NCI-H524 (cell line): Measurements from ENCODE around the gene SERPIND1.
"Not testable (repeated sequence)": the region's sequence is repeated elsewhere in the genome, so short reads cannot be mapped to it uniquely, and the experiment has no call there.

ENCODE experiments used
- DNase-seq, 2 experiments: peaks; one replicate each; lab custom pipeline; 2025; lab: John Stamatoyannopoulos, UW

The SERPIND1 gene, protein sequence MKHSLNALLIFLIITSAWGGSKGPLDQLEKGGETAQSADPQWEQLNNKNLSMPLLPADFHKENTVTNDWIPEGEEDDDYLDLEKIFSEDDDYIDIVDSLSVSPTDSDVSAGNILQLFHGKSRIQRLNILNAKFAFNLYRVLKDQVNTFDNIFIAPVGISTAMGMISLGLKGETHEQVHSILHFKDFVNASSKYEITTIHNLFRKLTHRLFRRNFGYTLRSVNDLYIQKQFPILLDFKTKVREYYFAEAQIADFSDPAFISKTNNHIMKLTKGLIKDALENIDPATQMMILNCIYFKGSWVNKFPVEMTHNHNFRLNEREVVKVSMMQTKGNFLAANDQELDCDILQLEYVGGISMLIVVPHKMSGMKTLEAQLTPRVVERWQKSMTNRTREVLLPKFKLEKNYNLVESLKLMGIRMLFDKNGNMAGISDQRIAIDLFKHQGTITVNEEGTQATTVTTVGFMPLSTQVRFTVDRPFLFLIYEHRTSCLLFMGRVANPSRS

DNA sequence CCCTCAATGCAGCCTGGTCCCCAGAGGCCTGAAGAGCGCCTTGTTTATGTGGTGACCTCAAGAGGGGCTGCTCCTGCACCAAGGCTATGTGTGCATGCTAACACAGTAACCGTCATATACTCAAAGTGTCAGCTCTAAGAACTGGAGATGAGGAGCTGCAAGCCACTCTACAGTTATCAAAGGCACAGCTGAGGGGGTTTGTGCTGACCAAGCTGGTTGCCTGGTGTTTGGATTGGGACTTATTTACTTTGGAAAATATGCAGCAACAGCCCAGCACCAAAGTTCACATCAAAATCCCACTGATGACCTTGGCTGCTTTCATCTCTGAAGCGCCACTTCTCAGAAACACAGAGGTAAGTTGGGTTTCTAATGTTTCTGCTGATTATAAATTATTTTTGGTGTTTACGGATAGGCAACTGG lies at the start of gene SERPIND1:
Gene SERPIND1, plus strand, starts transcription at position 321 of the 420 bp plus-strand sequence. CDS start 5,200 bp downstream, outside the sequence.
- no peak for DNase-seq

DNA sequence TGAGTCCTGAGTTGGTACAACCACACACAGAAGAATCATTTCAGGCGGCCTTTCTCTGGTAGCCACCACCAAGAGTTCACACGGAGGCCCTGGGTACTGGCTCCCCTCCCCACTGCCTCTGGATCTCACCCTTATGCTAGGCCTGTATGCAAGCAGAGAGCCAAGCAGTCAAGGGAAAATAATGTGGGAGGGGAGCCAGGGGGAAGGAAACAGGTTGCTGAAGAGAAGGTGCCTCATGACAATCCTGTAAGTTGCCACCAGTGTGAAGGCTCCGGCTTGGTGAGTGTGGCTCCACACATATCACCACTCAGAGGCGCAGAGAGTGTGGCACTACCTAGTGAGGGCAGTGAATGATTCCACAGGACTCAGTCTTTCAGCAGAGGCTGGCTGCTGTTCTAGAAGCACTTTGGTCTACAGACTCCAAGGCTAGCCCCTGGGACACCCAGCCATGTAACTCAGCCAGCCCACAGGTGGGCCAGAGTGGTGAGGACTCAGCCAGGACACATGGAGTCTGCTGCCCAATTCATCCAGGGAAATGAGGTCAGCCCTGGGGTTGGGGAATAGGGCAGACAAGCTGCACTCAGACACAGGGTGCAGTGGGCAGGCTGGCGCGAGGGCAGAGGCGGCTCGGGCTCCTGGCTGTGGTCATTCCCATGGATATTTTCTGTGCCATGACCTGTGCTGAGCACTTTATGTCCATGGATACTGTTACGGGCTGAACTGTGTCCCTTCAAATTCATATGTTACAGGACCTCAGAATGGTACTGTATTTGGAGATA lies 49.0 kb upstream of the SERPIND1 start:
- DNase-seq: no peak

DNA sequence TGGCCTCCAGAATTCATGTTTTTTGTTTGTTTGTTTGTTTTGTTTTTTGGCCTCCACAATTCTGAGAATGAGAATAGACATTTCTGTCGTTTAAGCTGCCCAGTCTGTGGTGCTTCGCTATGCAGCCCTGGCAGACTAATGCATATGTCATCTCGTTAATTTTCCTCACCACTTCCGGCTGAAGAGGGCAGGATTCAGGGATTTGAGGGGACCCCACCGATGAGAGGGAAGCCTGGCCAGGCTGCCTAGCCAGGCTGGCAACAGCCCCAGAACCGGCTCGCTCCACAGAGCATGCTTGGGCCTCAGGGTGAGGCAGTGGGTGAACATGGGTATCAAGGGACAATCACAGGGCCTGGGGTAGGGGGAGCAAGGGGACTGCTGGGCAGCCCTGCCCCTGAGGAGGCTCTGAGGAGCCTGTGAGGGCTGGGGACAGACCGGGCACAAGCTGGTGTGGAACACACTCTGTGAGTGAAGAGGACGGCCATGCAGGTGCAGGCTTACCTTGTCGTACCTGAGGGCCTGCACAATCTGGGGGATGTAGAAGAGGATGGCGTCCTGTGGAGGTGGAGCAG lies 47.8 kb upstream of the SERPIND1 start:
- DNase-seq: no peak

DNA sequence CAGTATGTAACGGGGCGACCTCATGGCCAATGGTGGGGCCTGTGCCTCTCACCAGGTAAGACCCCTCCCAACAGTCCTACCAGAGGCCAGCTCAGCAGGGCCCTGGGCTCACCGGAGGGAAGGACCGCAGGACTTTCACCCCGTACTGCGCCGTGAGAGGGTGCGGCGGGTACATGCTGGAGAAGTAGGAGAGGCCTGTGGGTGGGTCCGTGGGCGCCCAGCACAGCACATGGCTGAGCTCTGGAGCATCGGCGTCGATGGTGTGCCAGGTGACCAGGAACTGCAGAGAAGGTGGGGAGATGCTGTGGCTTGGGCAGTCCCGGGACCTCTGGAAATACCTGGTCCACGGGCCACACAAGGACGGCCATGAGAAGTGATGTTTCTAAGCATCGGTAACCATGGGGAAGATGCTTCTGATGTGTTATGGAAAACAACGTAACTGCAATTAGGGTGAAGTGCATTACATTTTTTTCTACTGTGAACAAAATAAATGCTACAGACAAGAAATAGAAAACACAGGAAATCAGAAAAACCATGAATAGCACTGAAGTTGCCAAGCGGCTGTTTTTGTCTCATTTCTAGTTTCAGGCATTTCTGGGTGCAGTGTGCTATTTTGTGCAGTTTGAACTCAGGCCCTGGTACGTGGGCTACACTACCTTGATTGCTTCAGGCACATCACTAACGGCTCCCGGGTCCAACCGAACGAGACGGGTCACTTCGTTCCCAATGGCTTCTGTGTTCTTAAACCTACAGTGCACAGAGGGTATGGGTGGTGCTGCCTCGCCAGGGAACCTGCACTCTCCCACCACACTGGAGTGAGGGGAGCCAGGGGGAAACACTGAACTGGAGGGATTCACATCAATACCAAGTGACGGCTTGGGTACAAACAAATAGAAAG lies 46.5 kb upstream of the SERPIND1 start:
- DNase-seq: no peak

DNA sequence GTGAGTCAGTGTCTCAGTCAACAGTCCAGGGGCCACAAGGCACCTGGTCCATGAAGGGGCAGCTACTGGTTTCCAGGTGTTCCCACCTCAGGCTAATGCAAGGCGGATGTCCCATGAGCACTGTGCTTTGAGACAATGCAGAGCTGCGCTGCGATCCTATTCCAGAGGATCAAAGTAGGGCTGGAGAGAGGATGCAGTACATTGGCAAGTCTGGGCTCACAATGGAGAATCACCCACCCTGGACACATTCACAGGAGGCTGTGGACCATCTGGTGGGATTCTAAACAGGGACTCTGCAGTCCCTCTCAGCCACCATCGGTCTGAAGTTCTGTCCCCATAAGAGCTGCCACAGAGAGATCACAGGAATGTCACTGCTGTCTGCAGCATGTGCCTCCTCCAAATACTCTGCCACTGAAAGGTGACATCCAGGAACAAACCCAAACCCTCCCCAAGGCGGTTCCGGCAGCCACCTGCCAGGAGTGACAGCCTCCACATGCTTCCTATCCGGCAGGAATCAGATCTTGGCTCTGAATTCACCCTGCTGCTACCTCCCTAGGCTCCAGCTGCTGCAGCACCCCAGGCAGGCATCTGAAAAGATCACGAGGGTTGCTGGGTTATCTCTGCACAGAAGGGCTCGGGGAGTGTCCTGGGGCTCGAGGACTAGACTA lies 45.3 kb upstream of the SERPIND1 start:
- DNase-seq: no peak

DNA sequence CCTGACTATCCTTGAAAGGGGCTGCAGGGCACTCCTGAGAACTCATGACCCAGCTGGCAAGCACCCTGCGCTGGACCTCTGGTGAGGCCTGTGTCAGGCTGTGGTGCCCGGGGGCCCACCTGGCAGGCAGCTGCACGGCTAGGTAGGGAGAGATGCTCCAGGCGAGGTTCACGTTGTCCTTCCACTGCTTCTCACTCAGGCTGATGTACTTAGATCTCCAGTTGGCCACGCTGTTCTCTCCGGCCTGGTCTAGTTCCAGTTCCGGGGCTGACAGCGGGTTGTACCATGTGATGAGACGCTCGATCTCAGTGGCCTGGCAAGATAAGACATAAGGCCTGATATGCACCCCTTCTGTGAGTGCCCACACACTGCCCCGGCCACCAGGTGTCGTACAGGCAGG lies 44.7 kb upstream of the SERPIND1 start:
- DNase-seq: no peak

DNA sequence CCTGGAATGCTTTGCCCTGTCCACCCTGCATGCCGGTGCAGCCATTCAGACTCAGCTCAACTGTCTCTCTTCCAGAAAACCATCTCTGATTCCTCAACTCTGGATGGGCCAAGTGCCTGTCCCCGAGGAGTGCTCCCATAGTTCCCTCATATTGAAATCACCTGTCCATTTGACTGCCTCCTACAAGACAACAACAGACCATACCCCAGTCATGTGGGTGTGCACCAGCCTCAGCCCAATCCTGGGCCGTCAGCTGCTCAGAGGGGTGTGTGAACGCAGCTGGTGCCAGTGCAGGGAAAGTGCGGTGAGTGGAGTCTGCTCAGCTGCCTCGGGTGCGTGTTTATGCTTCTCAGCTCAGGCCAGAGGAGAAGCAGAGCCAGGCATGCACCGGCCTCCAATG lies 41.5 kb upstream of the SERPIND1 start:
- not testable (repeated sequence) for DNase-seq

DNA sequence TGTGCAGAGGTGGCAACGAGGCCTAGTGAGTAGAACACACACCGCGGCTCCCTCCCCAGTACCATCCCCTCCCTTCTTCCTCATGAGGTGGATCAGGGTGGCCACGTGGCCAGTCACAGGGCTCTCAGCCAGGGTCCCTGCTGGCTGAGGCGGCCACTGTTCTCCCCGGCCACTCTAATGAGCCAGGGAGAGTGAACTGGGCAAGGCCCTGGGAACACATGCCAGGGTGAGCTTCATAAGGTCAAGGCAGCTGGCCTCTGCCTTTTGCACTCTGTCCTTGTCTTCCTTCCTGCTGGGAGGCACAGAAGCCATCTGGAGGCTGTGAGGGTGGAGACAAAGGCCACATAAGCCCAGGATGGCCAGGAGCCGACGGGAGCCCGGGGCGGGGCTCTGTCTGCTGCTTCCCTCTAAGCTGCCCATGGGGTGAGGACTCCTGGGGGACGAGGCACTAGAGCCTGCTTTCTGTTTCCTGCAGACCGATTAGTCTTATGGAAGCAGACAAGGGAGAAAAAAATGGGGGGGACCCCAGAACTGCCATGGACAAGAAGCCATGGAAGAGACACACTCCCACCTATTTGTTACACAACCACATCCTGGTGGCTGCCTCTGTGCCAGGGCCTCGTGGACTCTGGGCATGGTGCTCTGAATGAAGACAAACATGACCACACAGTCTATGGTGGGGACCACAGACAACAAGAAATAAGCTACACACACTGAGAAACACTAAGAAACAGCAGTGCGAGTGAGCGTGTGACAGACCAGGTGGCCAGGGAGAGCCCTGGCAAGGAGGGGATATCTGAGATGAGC lies 38.4 kb upstream of the SERPIND1 start:
- not testable (repeated sequence) for DNase-seq

DNA sequence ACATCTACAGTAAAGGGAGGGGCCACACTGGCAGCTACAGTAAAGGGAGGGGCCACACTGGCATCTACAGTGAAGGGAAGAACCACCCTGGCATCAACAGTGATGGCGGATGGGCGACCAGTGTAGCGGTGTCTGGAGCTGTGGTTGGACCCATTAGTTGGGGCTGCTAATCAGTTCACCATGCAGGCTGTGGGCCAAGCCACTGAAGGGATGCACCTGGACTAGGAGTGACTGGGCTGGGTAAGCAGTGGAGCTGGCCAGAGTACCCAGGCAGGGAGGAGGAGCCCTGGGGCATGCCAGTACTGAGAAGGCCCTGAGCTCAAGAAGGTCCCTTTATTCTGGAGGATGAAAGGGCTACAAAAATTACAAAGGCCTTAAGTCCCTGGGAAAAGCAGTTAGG lies 37.0 kb upstream of the SERPIND1 start:
- not testable (repeated sequence) for DNase-seq

DNA sequence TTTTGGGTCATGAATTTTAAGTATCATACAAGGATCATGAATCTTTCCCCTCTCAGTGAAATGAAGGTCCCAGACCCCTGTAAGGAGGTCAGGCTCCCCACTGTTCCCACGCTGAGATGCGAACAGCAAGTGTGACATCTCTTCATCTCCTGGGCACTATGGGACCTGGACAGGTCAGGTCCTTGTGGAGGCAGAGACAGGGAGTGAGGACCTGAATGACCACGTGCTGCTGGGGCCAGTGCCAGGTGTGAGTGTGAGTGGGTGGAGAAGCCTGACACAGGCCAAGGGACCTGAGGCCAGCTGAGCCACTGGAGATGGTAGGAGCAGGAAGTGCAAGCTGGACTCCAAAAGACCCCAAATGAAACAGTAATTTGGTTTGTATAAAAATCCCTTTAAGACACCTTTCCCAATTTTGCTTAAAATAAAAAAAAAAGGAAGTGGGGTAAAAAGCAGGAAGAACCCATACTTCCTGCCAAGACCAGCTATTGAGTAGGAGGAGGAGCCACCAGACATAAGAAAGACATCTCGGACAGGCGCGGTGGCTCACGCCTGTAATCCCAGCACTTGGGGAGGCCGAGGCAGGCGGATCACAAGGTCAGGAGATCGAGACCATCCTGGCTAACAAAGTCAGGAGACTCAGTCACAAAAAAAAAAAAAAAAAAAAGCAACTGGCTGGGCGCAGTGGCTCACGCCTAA lies 35.4 kb upstream of the SERPIND1 start:
- no peak for DNase-seq

DNA sequence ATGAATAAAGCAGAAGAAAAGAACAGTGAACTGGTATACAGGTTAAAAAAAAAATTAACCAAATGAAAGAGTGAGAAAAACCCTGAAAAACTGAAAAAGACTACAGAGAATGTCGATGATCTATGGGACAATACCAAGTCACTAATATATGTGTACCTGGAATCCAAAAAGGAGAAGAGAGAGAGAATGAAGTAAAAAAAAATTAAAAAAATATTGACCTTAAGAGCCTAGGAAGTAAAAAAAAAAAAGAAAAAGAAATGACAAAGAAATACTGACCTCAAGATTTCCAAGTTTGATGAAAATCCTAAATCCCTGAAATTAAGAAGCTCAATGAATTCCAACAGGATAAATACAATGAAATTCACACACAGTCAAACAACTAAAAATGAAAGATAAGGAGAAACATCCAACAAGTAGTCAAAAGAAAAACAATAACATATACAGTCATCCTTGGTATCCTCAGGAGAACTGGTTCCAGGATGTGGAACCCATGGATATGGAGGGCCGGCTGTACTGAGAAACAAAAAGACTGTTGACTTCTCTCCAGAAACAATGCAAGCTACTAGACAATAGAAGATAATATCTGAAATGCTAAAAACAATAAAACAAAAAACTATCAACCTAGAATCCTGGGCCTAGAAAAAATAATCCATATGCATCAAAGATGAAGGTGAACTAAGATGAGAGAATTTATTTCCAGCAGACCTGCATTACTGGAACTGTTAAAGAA lies 33.5 kb upstream of the SERPIND1 start:
- DNase-seq: no peak

DNA sequence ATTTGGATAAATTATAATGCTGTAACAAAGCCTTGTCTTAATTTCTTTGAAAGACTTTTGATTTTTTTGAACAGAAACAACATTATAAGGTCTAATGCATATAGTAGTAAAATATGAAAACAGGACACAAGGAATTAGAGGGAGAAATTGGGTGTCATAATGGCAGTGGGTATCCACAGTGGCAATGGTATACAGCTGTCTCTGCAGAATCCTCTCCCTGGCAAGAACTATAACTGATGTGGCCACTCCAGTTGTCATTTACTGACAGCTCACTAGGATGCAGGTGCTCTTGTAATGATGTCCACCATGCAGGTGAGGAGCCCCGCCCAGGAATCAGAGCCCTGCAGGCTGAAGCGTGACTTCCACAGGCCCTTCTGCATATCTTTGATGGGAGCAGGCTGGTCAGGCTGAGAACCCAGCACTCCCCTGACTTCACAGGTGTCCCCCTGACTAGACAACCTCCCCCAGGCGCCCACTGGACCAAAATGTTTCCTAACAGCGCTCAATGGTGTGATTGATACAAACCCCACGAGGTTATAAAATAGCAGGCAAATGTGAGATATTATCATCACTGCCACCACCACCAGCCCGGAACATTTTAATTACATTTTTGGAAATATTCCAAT lies 32.8 kb upstream of the SERPIND1 start:
- no peak for DNase-seq

DNA sequence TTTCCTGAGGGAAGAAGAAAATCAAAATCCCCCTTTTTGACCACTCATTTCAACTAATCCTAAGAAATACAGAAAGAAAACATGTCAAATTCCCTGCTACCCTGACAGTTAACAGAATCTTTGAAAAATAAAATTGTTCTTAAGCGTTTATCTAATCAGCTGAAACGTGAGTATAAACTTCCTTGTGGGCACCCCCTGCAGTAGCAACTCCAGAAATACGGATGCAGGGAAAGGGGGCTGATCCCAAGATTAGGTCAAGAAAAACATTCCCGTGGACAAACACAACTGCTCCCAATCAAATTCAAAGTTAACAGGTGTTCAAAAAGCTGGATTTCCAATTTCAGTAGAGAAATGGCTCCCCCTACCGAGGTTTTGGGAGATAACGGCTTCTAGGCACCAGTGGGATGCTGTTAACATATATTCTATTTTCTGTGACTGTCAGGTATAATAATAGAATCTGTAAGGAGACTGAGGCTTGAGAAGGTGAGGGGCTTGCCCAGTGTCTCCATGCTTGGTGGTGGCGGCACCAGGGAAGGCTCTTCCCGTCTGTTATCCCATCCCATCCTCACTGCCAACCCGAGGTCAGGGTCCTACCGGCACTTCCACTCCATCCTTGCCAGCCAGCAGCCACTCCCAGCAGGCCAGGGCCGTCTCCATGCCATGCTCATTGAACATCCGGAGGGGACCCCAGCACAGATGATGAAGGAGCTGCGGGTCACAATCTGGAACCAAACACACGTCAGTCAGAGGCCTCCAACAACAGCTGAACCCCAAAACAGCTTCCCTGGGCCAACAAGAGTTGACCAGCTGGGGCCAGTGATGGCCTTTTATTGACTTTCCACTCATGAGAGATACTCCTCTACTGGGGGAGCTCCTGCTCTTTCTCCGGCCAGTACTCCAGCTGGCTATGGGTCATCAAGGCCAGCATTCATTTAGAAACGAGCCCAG lies 32.0 kb upstream of the SERPIND1 start:
- DNase-seq: peak; percentile 57 to 72

DNA sequence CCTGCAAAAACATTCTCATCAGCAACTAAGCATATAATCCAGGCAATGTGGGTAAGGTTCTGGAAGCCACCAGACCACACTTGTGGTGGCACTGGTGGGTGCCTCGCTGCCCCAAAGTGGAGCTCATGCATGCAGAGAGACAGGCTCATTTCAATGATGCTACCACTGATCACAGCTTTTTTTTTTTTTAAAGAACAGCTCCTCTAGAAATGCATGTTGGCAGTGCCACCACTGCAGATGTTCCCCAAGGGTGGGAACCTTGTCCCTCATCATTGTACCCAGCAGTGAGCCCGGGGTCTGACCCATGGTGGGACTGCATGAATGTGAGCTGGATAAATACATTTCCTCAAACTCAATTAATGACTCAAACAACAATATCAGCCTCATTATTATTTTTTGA lies 31.1 kb upstream of the SERPIND1 start:
- no peak for DNase-seq

DNA sequence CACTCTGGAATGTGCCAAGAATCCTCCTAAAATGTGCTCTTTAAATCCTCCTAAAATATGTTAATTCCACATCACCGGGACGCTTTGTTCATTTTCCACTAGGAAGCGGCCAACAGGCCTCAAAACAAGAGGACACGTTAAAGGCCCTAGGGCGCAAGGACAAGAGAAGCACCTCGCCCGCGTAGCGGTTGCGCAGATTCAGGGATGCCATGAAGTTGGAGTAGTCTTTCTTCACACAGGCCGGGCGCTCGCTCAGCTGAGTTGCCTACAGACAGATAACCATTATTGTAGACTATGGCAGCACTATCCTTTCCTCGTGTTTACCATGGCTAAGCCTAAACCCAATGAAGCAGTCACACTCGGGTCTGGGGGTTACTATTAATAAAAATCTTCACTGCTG lies 29.5 kb upstream of the SERPIND1 start:
- DNase-seq: no peak

DNA sequence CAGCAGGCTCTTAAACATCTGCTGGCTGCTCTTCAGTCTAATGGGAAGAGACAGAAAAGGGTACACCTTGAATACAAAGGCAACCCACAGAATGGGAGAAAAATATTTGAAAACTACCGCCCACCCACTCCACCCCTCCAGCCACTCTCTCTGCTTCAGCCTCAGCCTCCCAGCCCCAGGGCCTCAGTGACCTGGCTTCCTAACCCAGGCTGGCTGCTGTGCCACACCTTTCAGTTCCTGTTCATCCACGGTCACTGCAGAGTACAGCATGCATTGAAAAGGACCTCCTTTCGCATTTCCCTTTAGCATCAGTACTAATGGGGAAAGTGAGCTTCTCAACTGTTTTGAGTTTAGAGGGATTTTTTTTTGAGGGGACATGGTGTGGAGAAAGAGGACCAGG lies 28.8 kb upstream of the SERPIND1 start:
- no peak for DNase-seq
